ENCODE measurements around the gene TBCD.

Gene TBCD

DNA sequence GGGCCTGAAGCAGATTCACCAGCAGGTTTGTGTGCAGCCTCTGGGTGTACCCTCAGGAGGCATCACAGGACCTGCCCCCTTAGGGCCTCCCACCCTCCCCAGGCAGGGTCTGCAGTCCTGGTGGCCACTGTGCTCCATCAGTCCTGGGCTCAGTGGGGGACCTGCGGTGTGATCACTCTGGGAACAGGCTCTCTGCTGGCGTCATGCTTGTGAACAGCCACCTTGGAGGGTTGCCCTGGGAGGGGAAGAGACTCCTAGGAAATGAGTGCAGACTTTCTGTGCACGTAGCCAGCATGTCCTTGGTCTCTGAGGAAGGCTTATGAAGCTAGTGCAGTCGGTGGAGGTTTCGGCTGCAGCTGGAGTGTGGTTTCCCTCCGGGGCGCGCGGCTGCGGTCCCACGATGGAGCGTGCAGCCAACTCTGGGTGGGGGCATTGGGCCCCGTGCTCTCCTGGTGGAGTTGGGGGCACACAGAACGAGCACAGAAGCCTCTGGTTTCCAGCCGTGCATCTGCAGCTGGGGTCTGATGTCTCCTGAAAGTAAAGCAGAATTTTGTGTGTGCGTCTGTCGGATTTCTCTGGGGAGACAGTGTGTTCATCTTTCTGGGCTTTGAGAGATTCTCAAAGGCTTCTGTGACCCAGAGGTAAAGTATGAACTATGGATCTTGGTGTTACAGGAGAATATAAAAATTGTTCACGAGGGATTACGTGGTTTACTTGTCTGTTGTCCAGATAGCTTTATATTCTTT, 156.1 kb downstream of the TBCD start:
- no peak for DNase-seq (ENCODE audit: low read depth)

DNA sequence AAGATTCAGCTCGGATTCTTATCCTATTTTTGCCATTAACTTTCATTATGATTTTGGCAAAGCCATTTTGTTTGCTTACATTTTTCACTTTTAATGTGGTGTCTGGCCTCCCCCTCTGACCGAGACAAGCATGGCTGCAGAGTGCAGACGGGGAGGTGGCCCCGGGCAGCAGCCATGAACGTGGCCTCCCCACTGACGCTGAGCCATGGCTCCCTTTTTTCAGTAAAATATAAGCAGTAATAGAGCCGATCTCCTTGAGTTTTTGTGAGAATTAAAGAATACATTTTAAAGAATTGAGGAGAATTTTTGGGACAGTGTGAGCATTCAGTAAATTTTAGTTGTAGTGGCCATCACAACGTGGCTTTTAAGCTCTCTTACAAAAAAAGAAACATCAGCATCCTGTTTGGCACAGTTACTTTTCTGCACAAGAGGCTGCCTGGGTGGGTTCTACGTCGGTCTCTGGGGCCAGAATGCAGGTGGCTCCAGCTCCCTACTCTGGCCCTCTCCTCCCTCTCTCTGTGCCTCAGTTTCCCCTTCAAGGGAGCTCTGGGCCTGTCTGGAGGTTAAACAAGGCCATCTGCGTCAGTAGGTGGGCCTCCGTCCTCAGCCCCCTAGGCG, 156.8 kb downstream of the TBCD start:
- no peak for DNase-seq (ENCODE audit: low read depth)

DNA sequence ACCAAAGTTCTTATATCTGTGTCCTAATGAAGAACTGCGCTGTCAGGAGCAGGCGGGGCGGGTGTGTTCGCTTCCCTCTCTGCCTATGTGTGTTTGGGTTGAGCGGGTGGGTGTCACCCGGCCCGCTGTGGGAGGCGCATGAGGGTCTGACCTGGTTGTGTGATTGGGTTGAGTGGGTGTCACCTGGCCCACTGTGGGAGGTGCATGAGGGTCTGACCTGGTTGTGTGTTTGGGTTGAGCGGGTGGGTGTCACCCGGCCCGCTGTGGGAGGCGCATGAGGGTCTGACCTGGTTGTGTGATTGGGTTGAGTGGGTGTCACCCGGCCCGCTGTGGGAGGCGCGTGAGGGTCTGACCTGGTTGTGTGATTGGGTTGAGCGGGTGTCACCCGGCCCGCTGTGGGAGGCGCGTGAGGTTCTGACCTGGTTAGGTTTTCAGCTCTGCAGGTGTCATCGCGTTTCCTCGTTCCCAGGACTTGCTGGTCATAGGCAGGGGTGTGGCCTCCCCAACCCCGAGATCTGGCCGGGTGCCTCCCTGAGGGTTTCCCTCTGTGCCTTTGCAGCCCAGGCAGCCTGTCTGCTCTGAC, 157.5 kb downstream of the TBCD start:
- DNase-seq (ENCODE audit: low read depth): no peak

DNA sequence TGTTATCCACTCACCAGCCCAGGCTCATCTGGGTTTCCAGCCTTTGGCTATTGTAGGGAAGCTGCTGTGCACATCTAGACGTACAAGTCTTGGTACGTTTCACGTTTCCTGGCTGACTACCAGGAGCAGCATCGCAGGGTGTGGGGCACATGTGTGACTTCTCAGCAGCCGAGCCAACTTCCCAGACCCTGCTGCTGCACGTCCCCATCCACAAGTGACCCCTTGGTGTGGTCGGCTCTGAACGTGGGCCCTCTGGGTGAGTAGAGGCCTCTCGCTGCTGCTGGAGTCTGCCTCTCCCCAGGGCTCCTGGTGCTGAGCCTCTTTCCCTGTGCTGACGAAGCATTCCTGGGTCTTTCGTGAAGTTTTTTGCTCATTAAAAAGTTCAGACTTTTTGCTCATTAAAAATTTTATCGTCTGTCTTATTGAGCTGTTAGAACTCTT, 158.2 kb downstream of the TBCD start:
- DNase-seq (ENCODE audit: low read depth): no peak

DNA sequence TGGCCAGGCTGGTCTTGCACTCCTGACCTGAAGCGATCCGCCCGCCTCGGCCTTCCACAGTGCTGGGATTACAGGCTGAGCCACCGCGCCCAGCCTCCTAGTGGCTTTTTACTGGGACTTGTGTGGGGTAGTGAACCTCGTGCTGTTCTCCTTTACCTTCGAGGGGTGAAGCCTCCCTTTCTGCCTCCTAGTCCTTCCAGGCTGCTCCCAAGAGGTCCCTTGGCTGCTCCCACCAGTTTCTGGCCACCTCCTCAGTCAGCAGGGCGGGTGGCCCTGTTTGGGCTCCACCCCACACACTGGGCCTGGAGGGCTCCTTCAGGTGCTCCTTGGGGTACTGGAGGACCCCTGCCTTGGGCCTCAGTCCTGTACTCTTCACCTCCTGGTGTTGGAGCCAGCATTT, 158.9 kb downstream of the TBCD start:
- no peak for DNase-seq (ENCODE audit: low read depth)

DNA sequence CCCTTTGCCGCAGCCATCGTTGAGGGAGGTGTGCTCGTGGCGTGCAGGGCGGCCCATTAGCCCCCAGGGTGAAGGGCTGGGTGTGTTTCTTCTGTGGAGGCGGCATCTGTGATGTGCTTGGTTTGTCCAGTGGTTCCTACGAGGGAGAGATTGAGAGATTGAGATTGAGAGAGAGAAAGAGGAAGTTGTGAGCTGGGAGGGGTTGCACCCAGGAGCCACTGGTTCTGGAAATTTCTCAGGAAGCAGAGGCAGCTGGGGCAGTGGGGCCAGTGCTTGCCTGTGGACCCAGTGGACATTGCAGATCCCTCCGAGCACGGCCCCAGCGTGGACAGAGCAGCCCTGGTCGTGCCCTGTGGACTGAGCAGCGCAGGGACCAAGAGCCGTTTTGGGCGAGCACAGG, 160.0 kb downstream of the TBCD start:
- DNase-seq (ENCODE audit: low read depth): no peak

DNA sequence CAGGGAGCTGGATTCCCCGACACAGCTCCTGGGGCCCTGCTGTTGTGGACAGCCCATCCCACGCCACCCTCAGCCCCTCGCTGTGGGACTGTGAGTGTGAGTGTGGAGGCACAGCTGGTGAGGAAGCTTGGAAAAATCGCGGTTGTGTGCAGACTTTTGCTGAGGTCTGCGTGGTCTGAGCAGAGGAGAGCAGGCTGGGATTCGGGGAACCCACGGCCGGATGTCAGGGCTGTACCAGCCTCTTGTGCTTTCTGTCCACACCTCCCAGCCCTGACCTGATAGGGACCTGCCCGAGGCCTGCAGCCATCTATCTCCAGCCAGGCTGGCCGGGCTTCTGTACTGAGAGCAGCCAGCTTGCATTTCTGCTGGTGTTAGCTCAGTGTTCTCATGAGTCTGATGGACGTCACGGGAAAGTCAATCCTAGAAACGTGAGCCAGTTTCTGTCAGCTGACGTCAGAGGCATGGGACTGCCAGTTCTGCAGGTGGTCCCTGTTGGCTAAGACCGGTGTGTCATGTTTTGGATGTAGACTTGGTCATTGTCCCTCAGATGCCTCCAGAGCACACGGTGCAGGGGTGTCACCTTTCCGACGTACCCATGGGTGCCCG, 160.7 kb downstream of the TBCD start:
- no peak for DNase-seq (ENCODE audit: low read depth)

DNA sequence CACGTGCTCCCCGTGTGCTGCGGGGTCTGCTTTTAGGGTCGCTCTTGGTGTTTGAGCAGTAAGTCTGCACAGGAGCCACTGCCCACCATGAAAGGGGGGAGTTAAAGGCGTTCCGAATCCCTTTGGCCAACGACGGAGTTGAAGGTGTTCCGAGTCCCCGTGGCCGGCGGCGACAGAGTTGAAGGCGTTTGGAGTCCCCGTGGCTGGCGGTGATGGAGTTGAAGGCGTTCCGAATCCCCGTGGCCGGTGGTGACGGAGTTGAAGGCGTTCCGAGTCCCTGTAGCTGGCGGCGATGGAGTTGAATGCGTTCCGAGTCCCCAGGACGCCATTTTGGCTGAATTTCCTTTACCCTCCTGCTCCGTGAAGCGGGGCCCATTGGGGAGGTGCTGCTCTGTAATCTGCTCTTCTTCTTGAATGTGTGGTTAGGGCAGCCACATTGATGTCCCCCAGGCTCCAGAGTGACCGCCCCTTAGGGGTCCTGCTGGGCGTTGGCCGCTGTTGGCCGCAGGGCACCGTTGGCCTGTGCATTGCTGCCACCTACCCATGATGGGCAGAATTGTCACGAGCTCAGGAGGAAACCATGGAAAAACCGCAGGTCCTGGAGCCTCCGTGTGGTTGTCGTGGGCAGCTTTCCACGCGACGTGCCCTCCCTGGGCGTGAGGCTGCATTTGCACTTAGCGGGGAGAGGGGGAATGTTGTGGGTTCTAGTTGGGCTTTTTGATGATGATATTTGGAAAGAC, 161.6 kb downstream of the TBCD start:
- no peak for DNase-seq (ENCODE audit: low read depth)

DNA sequence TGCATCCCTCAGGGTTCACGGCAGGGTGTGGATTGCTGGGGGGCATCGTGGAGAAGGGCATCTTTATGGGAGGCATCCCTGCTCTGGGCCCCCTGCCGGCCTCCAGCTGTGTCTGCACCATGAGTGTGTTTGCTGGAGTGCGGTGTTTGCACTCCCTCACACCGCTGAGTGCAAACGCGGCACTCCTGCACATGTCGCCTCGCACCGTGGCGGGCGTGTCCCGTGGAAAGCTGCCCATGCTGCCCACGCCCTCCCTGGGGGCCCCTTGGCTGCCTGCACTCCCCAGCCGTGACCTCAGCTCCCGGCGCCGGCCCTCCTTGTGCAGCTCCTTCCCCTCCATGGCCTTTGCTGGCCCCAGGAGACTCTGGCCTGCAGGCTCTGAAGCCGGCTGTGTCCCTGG, 162.5 kb downstream of the TBCD start:
- no peak for DNase-seq (ENCODE audit: low read depth)

DNA sequence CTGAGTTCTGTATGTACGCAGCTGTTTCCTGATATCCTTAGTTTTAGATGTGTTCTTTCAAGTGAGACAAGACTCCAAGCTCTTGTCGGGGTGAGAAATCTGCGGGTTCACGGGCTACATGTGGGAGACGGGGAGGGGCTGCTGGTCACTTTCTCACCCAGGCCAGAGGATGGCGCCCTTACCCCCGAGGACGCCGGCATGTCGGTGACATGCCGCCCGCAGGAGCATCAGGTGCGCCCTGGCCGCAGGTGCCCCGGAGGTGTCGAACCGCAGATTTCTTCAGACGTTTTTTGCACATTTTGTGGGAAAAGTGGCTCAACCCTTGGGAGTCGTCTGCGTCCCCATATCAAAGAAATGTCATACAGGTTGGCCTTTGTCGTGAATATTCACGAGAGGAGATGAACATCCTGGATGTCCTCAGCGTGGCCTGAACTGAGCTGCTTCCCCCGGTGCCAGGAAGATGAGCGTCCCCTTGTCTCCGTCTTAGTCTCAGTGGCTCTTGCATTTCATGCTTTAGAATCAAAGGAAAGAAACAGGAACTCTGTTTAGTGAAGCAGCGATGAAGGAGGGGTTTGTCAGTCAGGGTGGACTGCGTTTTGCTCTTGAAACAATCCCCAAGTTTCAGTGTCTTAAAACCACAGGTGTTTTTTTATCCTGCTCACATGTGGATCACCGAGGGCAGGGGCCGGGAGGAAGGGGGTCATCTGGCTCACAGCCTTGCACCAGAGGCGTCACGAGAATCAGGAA, 163.3 kb downstream of the TBCD start:
- no peak for DNase-seq (ENCODE audit: low read depth)

DNA sequence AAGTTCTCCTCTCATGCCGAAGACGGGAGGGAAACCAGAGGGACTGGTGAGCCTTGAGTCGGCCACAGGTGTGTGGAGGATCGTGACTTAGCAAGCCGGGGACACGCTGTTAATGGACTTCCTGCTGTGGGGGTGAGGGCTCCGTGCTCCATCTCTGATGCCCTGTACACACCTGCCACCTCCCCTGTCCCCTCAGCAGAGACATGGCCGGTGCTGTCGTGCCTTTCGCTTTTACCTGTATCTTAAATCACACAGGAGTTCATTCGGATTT, 163.8 kb downstream of the TBCD start:
- DNase-seq (ENCODE audit: low read depth): no peak

DNA sequence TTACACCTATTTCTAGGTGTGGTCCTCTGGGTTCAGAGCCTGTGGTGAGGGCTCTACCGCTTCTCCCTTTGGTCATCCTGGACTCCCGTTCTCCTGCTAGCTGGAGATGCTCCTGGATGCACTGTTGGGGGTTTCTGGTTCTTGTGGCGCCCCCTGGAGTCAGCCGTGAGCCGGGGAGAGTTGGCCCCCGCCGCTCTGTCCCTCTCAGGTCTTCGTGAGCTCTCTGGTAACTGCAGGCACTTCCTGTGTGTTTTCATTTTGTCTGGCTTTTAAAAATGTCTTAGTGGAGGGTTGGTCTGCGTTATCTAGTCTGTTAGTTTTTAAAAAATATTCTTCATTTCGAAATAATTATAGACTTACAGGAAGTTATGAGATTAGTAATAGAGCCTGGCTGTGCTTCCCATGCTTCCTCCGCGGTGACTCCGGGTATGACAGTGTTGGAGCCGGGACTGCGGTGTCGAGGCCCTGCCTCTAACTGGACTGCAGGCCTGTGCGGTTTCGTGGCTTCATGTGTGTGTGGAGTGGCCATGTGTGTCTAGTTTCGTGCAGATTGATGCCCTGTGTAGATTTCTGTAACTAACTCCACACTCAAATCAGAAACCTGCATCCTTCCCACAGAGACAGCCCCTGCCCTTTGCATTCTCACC, 166.0 kb downstream of the TBCD start:
- peak; percentile 34 for DNase-seq (ENCODE audit: low read depth)

DNA sequence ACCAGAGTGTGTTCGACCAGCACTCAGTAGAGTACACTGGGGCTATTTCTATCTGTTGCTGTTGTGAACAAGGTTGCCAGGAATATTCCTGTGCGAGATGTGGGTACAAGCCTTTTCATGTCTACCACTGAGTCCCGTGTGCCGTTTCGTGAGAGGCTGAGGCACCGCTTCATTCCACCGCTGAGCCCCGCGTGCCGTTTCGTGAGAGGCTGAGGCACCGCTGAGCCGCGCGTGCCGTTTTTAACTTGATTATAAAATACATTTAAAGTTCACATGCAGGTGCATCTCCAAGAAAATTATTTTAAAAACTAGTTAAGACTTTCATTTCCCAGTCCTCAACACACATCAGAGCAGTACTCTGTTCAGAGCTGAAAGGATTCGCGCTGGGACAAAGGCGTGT, 166.6 kb downstream of the TBCD start:
- DNase-seq (ENCODE audit: low read depth): no peak

DNA sequence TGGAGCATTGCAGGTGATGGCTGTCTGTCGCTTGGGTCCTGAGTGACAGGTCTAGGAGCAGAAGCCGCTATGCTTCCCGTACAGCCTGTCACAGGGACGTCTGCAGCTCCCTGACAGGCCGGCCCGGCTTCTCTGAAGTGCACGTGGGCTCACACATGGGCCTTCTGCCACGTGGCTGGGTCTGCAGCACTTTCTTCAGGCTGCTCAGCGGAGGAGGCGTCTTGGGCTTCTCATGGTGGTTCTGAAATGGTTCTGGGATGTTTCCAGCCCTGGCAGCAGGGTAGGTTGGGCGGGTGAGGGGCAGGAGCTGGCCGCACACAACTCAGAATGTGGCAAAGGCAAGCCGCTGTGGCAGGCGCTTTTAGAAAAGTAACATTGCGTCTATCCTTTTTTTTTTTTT, 168.3 kb downstream of the TBCD start:
- no peak for DNase-seq (ENCODE audit: low read depth)

DNA sequence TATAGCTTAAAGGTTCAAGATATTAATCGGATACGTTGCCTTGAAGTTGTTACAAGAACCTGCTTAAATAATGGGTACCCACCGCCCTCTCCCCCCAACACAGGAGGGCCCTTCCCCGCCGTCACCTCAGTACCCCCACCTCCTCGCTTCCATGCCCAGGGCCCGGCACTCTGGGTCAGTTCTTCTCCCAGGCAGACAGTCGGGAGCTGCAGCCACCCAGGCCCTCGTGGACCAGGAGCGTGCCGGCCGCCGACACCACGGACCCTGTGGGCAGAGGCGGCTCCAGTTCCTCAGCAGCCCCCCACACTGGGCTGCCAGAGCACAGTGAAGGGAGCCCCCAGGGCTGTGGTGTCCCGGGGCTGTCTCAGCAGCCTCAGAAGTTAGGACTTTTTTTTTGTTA, 168.8 kb downstream of the TBCD start:
- no peak for DNase-seq (ENCODE audit: low read depth)

DNA sequence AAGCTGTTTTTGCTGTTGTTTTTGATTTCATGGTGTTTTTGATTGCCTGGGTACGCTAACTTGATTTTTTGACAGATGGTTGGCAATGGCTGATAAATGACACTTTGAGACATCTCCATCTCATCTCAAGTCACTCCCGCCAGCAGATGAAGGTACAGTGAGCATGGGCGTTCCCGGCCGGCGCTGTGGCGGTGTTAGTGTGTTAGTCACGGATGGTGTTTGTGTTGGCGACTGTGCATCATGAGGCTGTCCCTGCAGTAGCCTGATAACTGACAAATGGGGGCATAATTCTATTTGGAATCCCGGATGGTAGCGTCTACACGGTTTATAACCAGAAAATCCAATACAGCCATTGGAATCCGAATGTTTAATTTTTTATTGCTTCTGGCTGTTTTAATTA, 169.6 kb downstream of the TBCD start:
- DNase-seq (ENCODE audit: low read depth): no peak

DNA sequence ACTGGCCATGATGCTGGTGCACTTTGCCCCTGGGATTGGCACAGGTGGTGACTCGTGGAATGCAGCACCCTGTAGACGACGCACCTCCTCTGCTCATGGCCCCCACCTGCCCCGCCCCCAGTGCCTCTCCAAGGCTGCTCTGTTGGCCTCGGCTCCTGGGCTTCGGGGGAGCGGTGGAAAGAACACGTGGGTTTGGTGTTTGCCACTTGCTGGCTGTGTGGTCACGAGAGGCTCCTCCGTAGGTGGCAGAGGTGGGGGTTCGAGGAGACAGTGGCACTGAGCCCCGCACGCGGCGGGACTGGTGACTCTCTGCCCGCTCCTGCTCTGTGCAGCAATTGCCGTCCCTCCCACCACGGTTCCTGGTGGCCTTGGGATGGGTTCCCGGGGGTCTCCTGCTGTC, 170.8 kb downstream of the TBCD start:
- no peak for DNase-seq (ENCODE audit: low read depth)

DNA sequence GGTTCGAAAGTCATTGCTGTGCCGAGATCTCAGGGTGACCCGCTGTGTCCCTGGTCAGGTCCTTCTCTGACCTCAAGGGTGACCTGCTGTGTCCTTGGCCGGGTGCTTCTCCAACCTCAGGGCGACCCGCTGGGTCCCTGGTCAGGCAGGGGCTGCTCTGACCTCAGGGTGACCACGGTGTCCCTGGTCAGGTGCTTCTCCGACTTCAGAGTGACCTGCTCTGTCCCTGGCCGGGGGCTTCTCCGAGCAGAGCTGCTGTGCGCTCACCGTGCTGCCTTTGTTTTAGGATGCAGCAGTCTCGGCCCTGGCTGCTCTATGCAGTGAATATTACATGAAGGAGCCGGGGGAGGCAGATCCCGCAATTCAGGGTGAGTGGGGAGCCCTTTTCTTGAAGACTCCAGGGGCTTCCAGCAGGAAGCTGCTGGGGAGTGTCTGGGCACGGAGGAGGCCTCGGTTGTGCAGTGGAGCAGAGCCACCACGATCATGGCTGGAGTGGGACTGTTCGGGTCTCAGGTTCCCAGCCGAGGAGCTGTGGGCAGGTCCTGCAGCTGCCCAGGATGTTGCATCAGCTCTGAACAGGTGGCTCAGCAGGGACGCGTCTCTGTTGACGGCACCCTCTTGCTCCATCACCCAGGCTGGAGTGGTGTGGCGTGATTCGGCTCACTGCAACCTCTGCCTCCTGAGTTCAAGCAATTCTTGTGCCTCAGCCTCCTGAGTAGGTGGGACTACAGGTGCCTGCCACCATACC, 171.7 kb downstream of the TBCD start:
- no peak for DNase-seq (ENCODE audit: low read depth)

DNA sequence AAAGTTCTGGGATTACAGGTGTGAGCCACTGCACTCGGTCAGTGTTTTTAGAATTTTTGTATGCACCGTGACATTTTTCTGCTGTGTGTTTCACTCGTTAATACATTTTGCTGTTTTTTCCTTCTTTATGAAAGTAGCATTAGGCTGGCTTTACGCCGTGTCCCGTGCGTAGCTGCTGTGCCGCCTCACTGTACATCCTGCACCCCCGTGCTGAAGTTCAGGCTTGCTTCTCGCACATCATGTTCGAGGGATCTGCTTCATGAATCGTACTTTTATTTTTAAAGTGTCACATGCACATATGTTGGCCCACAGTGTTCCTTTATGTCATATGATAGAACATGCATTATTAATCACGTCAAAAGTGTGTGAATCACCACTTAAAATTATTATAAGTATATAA, 172.3 kb downstream of the TBCD start:
- no peak for DNase-seq (ENCODE audit: low read depth)

DNA sequence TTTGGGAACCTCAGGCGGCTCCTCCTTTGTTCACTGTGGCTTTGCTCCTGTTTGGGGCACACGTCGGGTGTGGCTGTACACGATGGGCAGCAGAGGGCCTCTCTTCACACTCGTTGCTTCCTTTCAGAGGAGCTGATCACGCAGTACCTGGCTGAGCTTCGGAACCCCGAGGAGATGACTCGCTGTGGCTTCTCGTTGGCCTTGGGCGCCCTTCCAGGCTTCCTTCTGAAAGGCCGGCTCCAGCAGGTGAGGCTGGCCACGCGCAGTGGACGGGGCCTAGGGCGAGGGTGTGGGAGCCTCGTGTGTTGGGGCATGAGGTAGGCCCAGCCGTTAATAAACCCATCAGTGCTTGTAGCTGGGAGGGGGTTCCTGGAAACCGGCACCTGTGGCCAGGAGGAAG, 172.9 kb downstream of the TBCD start:
- DNase-seq (ENCODE audit: low read depth): peak; percentile 22

DNA sequence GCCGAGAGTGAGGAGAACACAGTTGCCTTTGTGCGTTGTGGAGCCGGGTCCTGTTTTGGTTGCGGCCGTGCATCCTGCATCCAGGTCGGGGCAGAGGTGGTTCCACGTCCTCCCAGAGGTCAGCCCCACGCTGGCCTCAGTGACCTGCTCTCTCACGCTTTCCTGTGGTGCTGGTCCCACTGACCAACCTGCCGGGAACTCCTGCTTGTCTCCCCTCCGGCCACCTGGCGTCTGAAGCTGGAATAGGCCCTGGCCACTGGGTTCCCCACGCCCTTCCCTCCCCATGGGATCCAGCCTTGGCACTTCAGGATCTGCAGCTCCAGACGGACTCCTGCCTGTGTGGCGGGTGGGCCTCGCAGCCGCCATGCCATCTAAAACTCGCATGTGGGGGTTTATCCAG, 173.5 kb downstream of the TBCD start:
- DNase-seq (ENCODE audit: low read depth): no peak

All from iris pigment epithelial cell (primary cell).